ENCODE measurements around the gene CDK11A. TPM values are rescaled to one million over a fixed set of nuclear protein-coding genes. Genes with fewer than 3 reads are reported as not detected.

The CDK11A gene
- total RNA-seq, 4 donors from 2014 or later, result 25.0 to 77.7 (median 39.0) TPM

Other genes starting within 250 kb of the CDK11A start
- 10 to 100 TPM; 17.3 to 38.5 (median 20.7) TPM for gene ATAD3A, start 212.2 kb downstream of the CDK11A start, total RNA-seq
- gene TMEM240, start 183.7 kb downstream of the CDK11A start, total RNA-seq, result 1 to 10 TPM; 2.6 to 3.5 (median 3.1) TPM
- 100 to 1,000 TPM in 3 of 4 donors, 10 to 100 TPM in 1; 95.7 to 130 (median 107) TPM for gene SSU72, start 149.5 kb downstream of the CDK11A start, total RNA-seq
- 1 to 10 TPM in 3 of 4 donors, not detected in 1; 1.9 to 2.6 (median 2.2) TPM for gene FNDC10, start 124.2 kb downstream of the CDK11A start, total RNA-seq
- gene MIB2, start 108.9 kb downstream of the CDK11A start, total RNA-seq, result 10 to 100 TPM; 33.7 to 52.2 (median 40.2) TPM
- 10 to 100 TPM in 3 of 4 donors, 1 to 10 TPM in 1; 9.8 to 61.7 (median 18.5) TPM for gene MMP23B, start 92.2 kb downstream of the CDK11A start, total RNA-seq
- gene CDK11B, start 65.4 kb downstream of the CDK11A start, total RNA-seq, result 10 to 100 TPM; 16.3 to 25.3 (median 19.2) TPM
- gene SLC35E2B, start 31.6 kb downstream of the CDK11A start, total RNA-seq, result 10 to 100 TPM; 22.1 to 52.9 (median 36.0) TPM
- gene NADK, start 54.1 kb upstream of the CDK11A start, total RNA-seq, result 100 to 1,000 TPM in 3 of 4 donors, 10 to 100 TPM in 1; 97.2 to 136 (median 114) TPM
- 100 to 1,000 TPM; 104 to 175 (median 152) TPM for gene GNB1, start 166.7 kb upstream of the CDK11A start, total RNA-seq
- gene CALML6, start 190.9 kb upstream of the CDK11A start, total RNA-seq, result not detected
- 1 to 10 TPM in 3 of 4 donors, under 1 TPM in 1; 0.74 to 5.7 (median 3.5) TPM for gene TMEM52, start 194.9 kb upstream of the CDK11A start, total RNA-seq

All from omental fat pad (tissue), 4 donors.